DMS153 treated with DMSO at 0.1 percent for 48 hours (cell line): ENCODE data around the gene TAOK1.
"Not testable (repeated sequence)": the region's sequence is repeated elsewhere in the genome, so short reads cannot be mapped to it uniquely, and the experiment has no call there.

Experiments used
- DNase-seq: peaks from one replicate; lab custom pipeline; 2025; ENCODE audit not compliant: unreplicated experiment; lab: John Stamatoyannopoulos, UW

The TAOK1 gene

GRCh38 chr17:29533976-29534375 lies 143.8 kb downstream of the TAOK1 start:
- no peak for DNase-seq

GRCh38 chr17:29544066-29544465 lies 153.9 kb downstream of the TAOK1 start:
- DNase-seq: no peak

- DNase-seq: no peak
Observed at GRCh38 chr17:29546085-29546484, 155.9 kb downstream of the TAOK1 start.

GRCh38 chr17:29546830-29547229 lies 156.7 kb downstream of the TAOK1 start:
- DNase-seq: no peak

- no peak for DNase-seq
Observed at GRCh38 chr17:29549177-29549923, 159.2 kb downstream of the TAOK1 start.

- DNase-seq: no peak
Observed at GRCh38 chr17:29555840-29556239, 165.7 kb downstream of the TAOK1 start.

GRCh38 chr17:29557085-29557738 lies 167.0 kb downstream of the TAOK1 start:
- DNase-seq: no peak

- no peak for DNase-seq
Observed at GRCh38 chr17:29557739-29558116, 167.6 kb downstream of the TAOK1 start.

GRCh38 chr17:29558139-29558538 lies 168.0 kb downstream of the TAOK1 start:
- DNase-seq: not testable (repeated sequence)

- DNase-seq: no peak
Observed at GRCh38 chr17:29559640-29560039, 169.5 kb downstream of the TAOK1 start.

- DNase-seq: no peak
Observed at GRCh38 chr17:29560316-29560715, 170.2 kb downstream of the TAOK1 start.

- DNase-seq: no peak
Observed at GRCh38 chr17:29561554-29562517, 171.7 kb downstream of the TAOK1 start.

- DNase-seq: no peak
Observed at GRCh38 chr17:29562615-29563014, 172.5 kb downstream of the TAOK1 start.

- no peak for DNase-seq
Observed at GRCh38 chr17:29563816-29564215, 173.7 kb downstream of the TAOK1 start.

- peak; percentile 46 for DNase-seq
Observed at GRCh38 chr17:29565643-29566472, 175.7 kb downstream of the TAOK1 start.

- DNase-seq: peak; percentile 77
Observed at GRCh38 chr17:29566473-29567303, 176.5 kb downstream of the TAOK1 start, which contains the start of gene ABHD15. Gene ABHD15 (minus strand): TSS chr17:29567037. CDS start chr17:29566966, 71 bp downstream.

- no peak for DNase-seq
Observed at GRCh38 chr17:29567304-29567553, 177.1 kb downstream of the TAOK1 start.

- DNase-seq: peak; percentile 16
Observed at GRCh38 chr17:29567554-29568330, 177.6 kb downstream of the TAOK1 start.
